Limb (tissue), 2 donors: Measurements from ENCODE around the gene STARD5.
"Not testable (repeated sequence)": the region's sequence is repeated elsewhere in the genome, so short reads cannot be mapped to it uniquely, and the experiment has no call there.

Experiments
- DNase-seq, 2 donors: peaks; one replicate each; pipeline ENCODE4 v3.0.0-alpha.2; 2016; ENCODE audit errors: extremely low spot score in 2 of 2

Gene STARD5

GRCh38 chr15:81337713-81338157 lies 13.8 kb upstream of the STARD5 start:
- no peak for DNase-seq

- DNase-seq: no peak
Measured at GRCh38 chr15:81337241-81337640, 13.3 kb upstream of the STARD5 start.

- DNase-seq: no peak
Measured at GRCh38 chr15:81336568-81336967, 12.6 kb upstream of the STARD5 start.

- DNase-seq: no peak
Measured at GRCh38 chr15:81335631-81336030, 11.7 kb upstream of the STARD5 start.

GRCh38 chr15:81334768-81335435 lies 11.0 kb upstream of the STARD5 start:
- no peak for DNase-seq

- DNase-seq: no peak
Measured at GRCh38 chr15:81333363-81333762, 9.4 kb upstream of the STARD5 start.

- no peak for DNase-seq
Measured at GRCh38 chr15:81332326-81332725, 8.4 kb upstream of the STARD5 start.

GRCh38 chr15:81331600-81331999 lies 7.7 kb upstream of the STARD5 start:
- no peak for DNase-seq

GRCh38 chr15:81331141-81331540 lies 7.2 kb upstream of the STARD5 start:
- not testable (repeated sequence) for DNase-seq

- DNase-seq: no peak
Measured at GRCh38 chr15:81330366-81331090, 6.6 kb upstream of the STARD5 start.

- DNase-seq: no peak
Measured at GRCh38 chr15:81329446-81329845, 5.5 kb upstream of the STARD5 start.

- DNase-seq: no peak
Measured at GRCh38 chr15:81327516-81327915, 3.6 kb upstream of the STARD5 start.

- DNase-seq: no peak
Measured at GRCh38 chr15:81326466-81327212, 2.7 kb upstream of the STARD5 start.

- DNase-seq: no peak
Measured at GRCh38 chr15:81323559-81323943, 390 bp downstream of the STARD5 start.

GRCh38 chr15:81322676-81323253 lies 1.2 kb downstream of the STARD5 start:
- DNase-seq: no peak

- DNase-seq: no peak
Measured at GRCh38 chr15:81321667-81322066, 2.3 kb downstream of the STARD5 start.

GRCh38 chr15:81317642-81318017 lies 6.3 kb downstream of the STARD5 start:
- DNase-seq: no peak

GRCh38 chr15:81316267-81316666 lies 7.7 kb downstream of the STARD5 start:
- no peak for DNase-seq

GRCh38 chr15:81315452-81316175 lies 8.3 kb downstream of the STARD5 start:
- no peak for DNase-seq

GRCh38 chr15:81314378-81314777 lies 9.6 kb downstream of the STARD5 start:
- no peak for DNase-seq

- DNase-seq: no peak
Measured at GRCh38 chr15:81313686-81314085, 10.3 kb downstream of the STARD5 start.
